ENCODE results near the gene XRCC6. TPM values are rescaled to one million over a fixed set of nuclear protein-coding genes. Genes with fewer than 3 reads are reported as not detected.
"Not testable (repeated sequence)": the region's sequence is repeated elsewhere in the genome, so short reads cannot be mapped to it uniquely, and the experiment has no call there.

The XRCC6 gene
- total and polyA plus RNA-seq, 3 donors from 2014 or later: 290 to 621 (median 317) TPM

- no peak for DNase-seq
- H3K4me1 ChIP-seq: peaks cover 12% of the 10 kb centered on the region
- no peak overlapping the region for H3K4me3 ChIP-seq
- H3K27me3 ChIP-seq: no peaks in the 10 kb centered on the region
- no peaks in the 10 kb centered on the region for H3K9me3 ChIP-seq
- no peak overlapping the region for H3K27ac ChIP-seq
- intact Hi-C loops (cut with DNase I; ENCODE audit: low total_unique reads): no loop called here
- no peaks in the 10 kb centered on the region for H3K36me3 ChIP-seq (ENCODE audit: low read depth, missing control alignments)
- 72 to 76% methylated on average over 4 of the region's 4 CpGs for WGBS, 2 donors
- TF ChIP-seq POLR2A (IDR thresholded peaks at IDR 0.05): no peak
- no peak for TF ChIP-seq CTCF (IDR thresholded peaks at IDR 0.05)
Observed at GRCh38 chr22:41684194-41684593, 63.1 kb downstream of the XRCC6 start.

- WGBS, 2 donors: 93 to 96% methylated on average over 11 of the region's 11 CpGs
- H3K9me3 ChIP-seq; H3K4me3 ChIP-seq; H3K4me1 ChIP-seq; H3K27ac ChIP-seq; DNase-seq; H3K27me3 ChIP-seq; H3K36me3 ChIP-seq (ENCODE audit: low read depth, missing control alignments); intact Hi-C loops (cut with DNase I; ENCODE audit: low total_unique reads): not testable (repeated sequence)
Observed at GRCh38 chr22:41686890-41687289, 65.8 kb downstream of the XRCC6 start.

DNA sequence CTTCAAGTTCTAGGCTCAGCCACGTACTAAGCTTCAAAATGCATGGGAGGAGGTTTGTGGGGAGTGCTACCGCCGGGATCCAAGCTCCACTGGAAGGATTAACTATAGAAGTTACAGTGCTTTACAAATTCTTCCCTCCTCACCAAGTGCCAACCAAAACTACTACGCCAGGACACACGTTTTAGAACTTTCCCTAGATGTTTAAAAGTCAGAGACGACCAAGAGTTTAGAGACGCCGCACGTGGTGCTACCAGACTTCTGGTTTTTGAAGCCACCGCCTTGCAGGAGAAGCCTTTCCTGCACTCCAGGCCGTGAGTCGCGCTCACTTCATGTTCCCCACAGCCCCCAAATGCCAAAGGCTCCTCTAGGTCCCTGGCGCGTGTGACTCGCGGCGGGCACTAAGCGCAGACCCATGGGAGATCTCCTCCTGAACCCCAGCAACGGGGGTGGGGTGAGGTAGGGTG is 66.8 kb downstream of the XRCC6 start:
- Histone ChIP-seq H3K4me3 (peak overlapping the region; percentile 57 to 75), H3K36me3 (ENCODE audit: low read depth, missing control alignments) (no peaks in the 10 kb centered on the region), H3K9me3 (no peaks in the 10 kb centered on the region), H3K27ac (peak overlapping the region; percentile 95 to 97), H3K4me1 (peaks cover 8% of the 10 kb centered on the region), H3K27me3 (no peaks in the 10 kb centered on the region)
- intact Hi-C loops (cut with DNase I; ENCODE audit: low total_unique reads): no loop called here
- 0% methylated on average over 13 to 20 of the region's 20 CpGs for WGBS, 2 donors
- DNase-seq: peak; percentile 42
- TF ChIP-seq CTCF (IDR thresholded peaks at IDR 0.05): no peak
- TF ChIP-seq POLR2A (IDR thresholded peaks at IDR 0.05): no peak

DNA sequence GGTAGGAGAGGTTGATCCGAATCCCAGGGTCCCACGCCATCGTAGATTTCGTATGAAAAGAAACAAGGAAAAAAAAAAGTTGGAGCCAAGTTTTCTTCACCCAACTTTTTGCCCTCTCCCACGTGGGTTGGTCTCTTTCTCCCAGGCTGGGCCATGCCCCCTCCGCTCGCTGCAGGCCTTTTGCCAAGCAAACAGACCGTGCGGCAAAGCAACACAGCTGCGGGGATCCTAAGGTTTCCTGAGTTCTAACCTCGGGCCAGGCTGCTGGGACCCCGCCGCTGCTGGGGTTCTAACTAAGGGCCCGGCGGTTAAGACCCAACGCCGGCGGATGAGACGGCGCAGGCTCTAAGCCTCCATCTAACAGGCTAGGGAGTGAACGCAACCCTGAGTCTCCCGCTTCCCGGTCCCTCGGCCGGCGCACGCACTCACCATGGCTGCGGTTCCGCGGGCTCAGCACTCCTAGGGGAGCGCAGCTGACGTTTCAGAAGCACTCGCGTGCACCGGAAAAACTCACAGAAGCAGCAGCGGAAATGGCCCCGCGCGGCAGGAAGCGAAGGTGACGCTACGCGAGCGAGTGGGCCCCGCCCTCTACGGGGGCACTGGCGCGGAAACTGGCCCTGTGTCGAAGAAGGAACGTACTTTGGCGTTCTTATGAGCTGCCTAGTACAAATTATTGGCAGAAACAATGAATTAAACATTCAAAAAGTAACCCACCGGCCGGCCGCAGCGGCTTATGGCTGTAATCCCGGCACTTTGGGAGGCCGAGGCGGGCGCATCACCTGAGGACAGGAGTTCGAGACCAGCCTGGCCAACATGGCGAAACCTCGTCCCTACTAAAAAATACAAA is 67.5 kb downstream of the XRCC6 start, which contains the start of gene SNU13:
TSS of gene SNU13 (minus strand) at position 503 of the 847 bp plus-strand sequence. CDS start at position 432, 71 bp downstream.
- peaks cover 8% of the 10 kb centered on the region for H3K4me1 ChIP-seq
- no peaks in the 10 kb centered on the region for H3K36me3 ChIP-seq (ENCODE audit: low read depth, missing control alignments)
- no peaks in the 10 kb centered on the region for H3K27me3 ChIP-seq
- intact Hi-C loops (cut with DNase I; ENCODE audit: low total_unique reads): no loop called here
- H3K27ac ChIP-seq: peak within 1 kb of the TSS; percentile 95 to 97
- TF ChIP-seq POLR2A (IDR thresholded peaks at IDR 0.05) (peak; percentile 50), CTCF (IDR thresholded peaks at IDR 0.05) (peak in 1 of 3 experiments; percentile 24)
- DNase-seq: peak; percentile 95
- 0% methylated on average over 13 to 56 of the region's 62 CpGs for WGBS, 2 donors
- H3K4me3 ChIP-seq: peak within 1 kb of the TSS; percentile 57 to 75
- H3K9me3 ChIP-seq: no peaks in the 10 kb centered on the region

DNA sequence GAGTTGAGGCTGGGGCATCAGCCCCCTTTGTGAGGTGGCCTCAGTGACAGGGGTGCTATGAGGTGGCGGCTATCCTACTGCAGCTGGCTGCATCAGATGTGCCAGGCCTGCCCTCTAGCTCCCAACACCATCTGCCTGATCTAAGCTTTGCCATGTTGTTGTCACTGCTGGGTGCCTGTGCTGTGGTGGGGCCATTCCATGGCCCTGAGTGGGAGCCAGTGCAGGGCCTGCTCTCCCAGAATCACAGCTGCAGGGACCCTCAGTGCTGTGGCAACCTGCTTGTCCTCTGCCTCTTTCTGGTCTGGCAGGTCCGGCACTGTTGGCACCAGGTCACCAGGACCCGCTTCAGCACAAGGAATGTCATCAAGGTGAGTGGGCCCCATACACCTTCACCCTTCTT is 69.4 kb downstream of the XRCC6 start:
- no peak overlapping the region for H3K27ac ChIP-seq

More for the DNA sequence above, 69.4 kb downstream of the XRCC6 start:
- Histone ChIP-seq H3K4me1 (peaks cover 8% of the 10 kb centered on the region), H3K27me3 (no peaks in the 10 kb centered on the region), H3K36me3 (ENCODE audit: low read depth, missing control alignments) (no peaks in the 10 kb centered on the region), H3K4me3 (no peak overlapping the region), H3K9me3 (no peaks in the 10 kb centered on the region)
- TF ChIP-seq POLR2A (IDR thresholded peaks at IDR 0.05) (no peak), CTCF (IDR thresholded peaks at IDR 0.05) (no peak)
- WGBS, 2 donors: 91 to 100% methylated on average over 3 of the region's 3 CpGs
- DNase-seq: no peak
- intact Hi-C loops (cut with DNase I; ENCODE audit: low total_unique reads): no loop called here

All from testis (tissue), 3 donors.